Measurements from ENCODE around the gene TNFRSF1B. TPM values are rescaled to one million over a fixed set of nuclear protein-coding genes. Genes with fewer than 3 reads are reported as not detected.

The TNFRSF1B gene
- total RNA-seq, 1 experiment from 2014 or later: not detected

DNA sequence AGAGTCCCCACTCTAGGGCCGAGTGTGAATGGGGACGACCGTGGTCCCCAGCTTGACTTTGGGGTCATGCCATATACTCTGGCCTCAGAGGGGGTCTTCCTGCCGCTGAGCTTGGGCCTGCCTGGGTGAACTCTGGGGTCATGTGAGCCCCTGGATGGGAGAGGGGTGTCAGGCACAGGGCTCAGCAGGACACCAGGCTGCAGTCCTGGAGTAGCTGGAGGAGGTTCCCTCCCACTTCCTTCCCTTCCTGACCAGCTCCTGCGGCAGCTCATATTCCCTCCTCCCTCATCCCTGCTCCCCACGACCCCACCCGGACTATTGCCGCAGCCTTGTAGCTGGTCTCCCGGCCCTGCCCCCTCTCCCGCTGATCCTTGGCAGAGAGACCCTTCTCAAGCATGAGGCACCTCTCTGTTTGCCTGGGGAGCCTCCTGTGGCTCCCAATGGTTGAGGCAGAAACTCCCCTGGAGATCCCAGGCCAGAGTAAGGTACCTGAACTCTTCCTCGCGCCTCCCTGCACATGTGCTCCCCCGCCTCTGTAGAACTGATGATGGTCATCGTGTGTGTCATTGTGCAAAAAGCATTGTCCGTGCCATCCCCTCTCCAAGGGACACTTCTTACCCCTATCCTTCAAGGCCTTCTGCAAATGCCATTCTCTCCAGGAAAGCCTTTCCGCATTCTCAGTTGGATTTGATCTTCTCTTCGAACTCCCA, 1.8 kb downstream of the TNFRSF1B start:
- H3K9me3 ChIP-seq (ENCODE audit: low read length): no peaks in the 10 kb centered on the region
- H3K27ac ChIP-seq (ENCODE audit: low read length): no peak overlapping the region
- H3K36me3 ChIP-seq (ENCODE audit: insufficient read depth, low read length): no peaks in the 10 kb centered on the region
- no peaks in the 10 kb centered on the region for H3K79me2 ChIP-seq (ENCODE audit: low read length)
- peaks cover 40% of the 10 kb centered on the region; the same call in 1 of the 2 replicates for H4K20me1 ChIP-seq (ENCODE audit: insufficient read depth, low read depth, low read length)
- no peak overlapping the region for H2AFZ ChIP-seq (ENCODE audit: low read length)
- DNase-seq: no peak
- peaks cover 11% of the 10 kb centered on the region for H3K4me1 ChIP-seq (ENCODE audit: low read length)
- H3K4me3 ChIP-seq (ENCODE audit: low read length): no peak overlapping the region
- no peak overlapping the region for H3K4me2 ChIP-seq (ENCODE audit: low read depth, low read length, poor library complexity, severe bottlenecking)
- no peak overlapping the region for H3K9ac ChIP-seq (ENCODE audit: low read length)
- H3K27me3 ChIP-seq (ENCODE audit: low read length): no peaks in the 10 kb centered on the region
- H3K9me2 ChIP-seq (replicated peaks; ENCODE audit: insufficient read depth, low read length): no peaks in the 10 kb centered on the region

DNA sequence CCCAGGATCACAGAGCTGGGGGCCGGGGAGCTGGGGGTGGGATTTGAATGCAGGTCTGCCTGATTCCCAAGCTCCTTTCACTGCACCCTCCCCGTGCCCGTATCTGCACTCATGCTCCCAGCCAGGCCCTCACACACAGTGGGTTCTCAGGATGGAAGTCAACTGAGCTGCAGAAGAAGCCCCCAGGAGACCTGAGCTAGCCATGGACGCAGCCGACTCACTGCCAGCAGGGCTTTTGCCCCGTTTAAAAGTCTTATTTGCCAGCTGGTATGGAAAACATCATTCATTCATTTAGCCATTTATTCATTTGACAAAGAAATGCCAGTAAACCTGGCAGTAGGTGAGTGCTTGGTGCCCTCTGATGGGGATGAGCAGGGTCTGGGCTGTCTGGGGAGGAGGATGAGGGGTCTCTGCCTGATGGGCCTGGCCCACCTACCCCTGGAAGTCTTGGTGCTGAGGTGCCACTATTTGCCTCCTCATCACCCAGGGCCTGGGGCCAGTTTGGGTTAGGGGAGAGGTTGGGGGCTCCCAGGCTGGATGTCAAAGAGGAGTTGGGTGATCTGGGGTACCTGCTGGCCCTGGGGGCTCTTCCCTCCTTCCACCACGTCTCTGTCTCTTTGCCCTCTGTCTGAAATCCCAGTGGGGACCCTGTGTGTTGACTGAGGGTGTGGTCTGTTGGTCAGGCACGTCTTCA, 2.8 kb downstream of the TNFRSF1B start:
- no peak overlapping the region for H2AFZ ChIP-seq (ENCODE audit: low read length)
- no peak overlapping the region for H3K9ac ChIP-seq (ENCODE audit: low read length)
- peaks cover 11% of the 10 kb centered on the region for H3K4me1 ChIP-seq (ENCODE audit: low read length)
- peaks cover 40% of the 10 kb centered on the region; the same call in 1 of the 2 replicates for H4K20me1 ChIP-seq (ENCODE audit: insufficient read depth, low read depth, low read length)
- no peak overlapping the region for H3K27ac ChIP-seq (ENCODE audit: low read length)
- no peaks in the 10 kb centered on the region for H3K36me3 ChIP-seq (ENCODE audit: insufficient read depth, low read length)
- H3K9me2 ChIP-seq (replicated peaks; ENCODE audit: insufficient read depth, low read length): no peaks in the 10 kb centered on the region
- H3K27me3 ChIP-seq (ENCODE audit: low read length): no peaks in the 10 kb centered on the region
- H3K9me3 ChIP-seq (ENCODE audit: low read length): no peaks in the 10 kb centered on the region
- no peak overlapping the region for H3K4me2 ChIP-seq (ENCODE audit: low read depth, low read length, poor library complexity, severe bottlenecking)
- no peak overlapping the region for H3K4me3 ChIP-seq (ENCODE audit: low read length)
- H3K79me2 ChIP-seq (ENCODE audit: low read length): no peaks in the 10 kb centered on the region
- no peak for DNase-seq

DNA sequence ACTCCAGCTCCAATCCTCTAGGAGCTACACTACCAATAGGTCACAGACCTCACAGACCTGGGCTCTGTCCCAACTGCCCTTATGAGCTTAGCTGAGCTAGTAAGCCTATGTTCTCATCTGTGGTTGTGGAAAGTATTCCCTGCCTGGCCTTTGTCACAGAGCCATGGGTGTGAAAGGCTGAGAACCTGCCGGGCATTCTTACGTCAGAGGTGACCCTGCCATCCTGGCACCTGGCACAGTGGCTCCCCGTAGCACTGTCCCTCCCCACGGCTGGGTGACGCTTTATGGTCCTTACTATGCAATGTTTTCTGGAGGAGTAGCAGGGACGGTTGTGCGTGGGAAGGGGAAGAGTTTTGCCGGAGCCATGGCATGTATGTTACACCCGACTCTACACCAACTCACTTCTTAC, 3.5 kb downstream of the TNFRSF1B start:
- H3K27me3 ChIP-seq (ENCODE audit: low read length): no peaks in the 10 kb centered on the region
- H3K27ac ChIP-seq (ENCODE audit: low read length): no peak overlapping the region
- no peak for DNase-seq
- H3K4me2 ChIP-seq (ENCODE audit: low read depth, low read length, poor library complexity, severe bottlenecking): no peak overlapping the region
- no peak overlapping the region for H3K9ac ChIP-seq (ENCODE audit: low read length)
- peaks cover 43% of the 10 kb centered on the region; the same call in 1 of the 2 replicates for H4K20me1 ChIP-seq (ENCODE audit: insufficient read depth, low read depth, low read length)
- no peaks in the 10 kb centered on the region for H3K9me3 ChIP-seq (ENCODE audit: low read length)
- no peaks in the 10 kb centered on the region for H3K9me2 ChIP-seq (replicated peaks; ENCODE audit: insufficient read depth, low read length)
- no peak overlapping the region for H3K4me3 ChIP-seq (ENCODE audit: low read length)
- H3K4me1 ChIP-seq (ENCODE audit: low read length): peaks cover 11% of the 10 kb centered on the region
- H3K79me2 ChIP-seq (ENCODE audit: low read length): no peaks in the 10 kb centered on the region
- no peak overlapping the region for H2AFZ ChIP-seq (ENCODE audit: low read length)
- H3K36me3 ChIP-seq (ENCODE audit: insufficient read depth, low read length): no peaks in the 10 kb centered on the region

DNA sequence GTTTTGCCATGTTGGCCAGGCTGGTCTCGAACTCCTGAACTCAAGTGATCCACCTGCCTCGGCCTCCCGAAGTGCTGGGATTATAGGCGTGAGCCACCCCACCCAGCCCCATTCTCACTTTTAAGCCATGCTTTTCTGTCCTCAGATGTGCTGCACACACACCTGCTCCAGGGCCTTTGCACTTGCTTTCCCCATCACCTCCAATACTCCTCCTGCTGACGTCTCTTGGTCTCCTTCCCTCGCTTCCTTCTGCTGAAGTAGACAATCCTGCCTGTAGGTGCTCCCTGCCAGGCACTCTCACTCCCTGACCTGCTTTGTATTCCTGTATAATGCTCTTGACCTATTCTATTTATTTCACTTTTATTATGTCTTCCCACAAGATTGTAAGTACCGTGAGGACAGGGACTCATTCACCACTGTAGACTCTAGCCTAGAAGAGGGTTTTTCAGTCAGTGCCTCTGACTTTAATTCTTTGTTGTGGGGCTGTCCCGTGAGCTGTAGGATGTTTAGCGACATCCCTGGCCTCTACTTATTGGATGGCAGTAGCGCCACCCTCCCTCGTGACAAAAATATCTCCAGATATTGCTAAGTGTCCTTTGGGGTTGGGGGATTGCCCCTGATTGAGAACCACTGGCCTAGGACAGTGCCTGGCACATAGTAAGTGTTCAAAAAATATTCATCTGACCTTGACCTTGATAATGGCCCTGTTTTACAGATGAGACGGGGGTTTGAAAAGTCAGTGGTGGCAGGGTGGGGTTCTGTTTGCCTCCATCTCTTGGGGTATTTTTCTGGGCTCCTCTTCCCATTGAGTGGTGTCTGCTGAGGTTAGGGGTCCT, 4.6 kb downstream of the TNFRSF1B start:
- Histone ChIP-seq H4K20me1 (ENCODE audit: insufficient read depth, low read depth, low read length) (peaks cover 38% of the 10 kb centered on the region; the same call in 1 of the 2 replicates), H3K4me2 (ENCODE audit: low read depth, low read length, poor library complexity, severe bottlenecking) (no peak overlapping the region), H3K9me2 (replicated peaks; ENCODE audit: insufficient read depth, low read length) (no peaks in the 10 kb centered on the region), H3K9me3 (ENCODE audit: low read length) (no peaks in the 10 kb centered on the region), H3K36me3 (ENCODE audit: insufficient read depth, low read length) (no peaks in the 10 kb centered on the region), H3K79me2 (ENCODE audit: low read length) (no peaks in the 10 kb centered on the region), H3K27me3 (ENCODE audit: low read length) (no peaks in the 10 kb centered on the region), H3K9ac (ENCODE audit: low read length) (no peak overlapping the region), H3K4me3 (ENCODE audit: low read length) (no peak overlapping the region), H3K4me1 (ENCODE audit: low read length) (peaks cover 11% of the 10 kb centered on the region), H3K27ac (ENCODE audit: low read length) (no peak overlapping the region), H2AFZ (ENCODE audit: low read length) (no peak overlapping the region)
- DNase-seq: no peak

DNA sequence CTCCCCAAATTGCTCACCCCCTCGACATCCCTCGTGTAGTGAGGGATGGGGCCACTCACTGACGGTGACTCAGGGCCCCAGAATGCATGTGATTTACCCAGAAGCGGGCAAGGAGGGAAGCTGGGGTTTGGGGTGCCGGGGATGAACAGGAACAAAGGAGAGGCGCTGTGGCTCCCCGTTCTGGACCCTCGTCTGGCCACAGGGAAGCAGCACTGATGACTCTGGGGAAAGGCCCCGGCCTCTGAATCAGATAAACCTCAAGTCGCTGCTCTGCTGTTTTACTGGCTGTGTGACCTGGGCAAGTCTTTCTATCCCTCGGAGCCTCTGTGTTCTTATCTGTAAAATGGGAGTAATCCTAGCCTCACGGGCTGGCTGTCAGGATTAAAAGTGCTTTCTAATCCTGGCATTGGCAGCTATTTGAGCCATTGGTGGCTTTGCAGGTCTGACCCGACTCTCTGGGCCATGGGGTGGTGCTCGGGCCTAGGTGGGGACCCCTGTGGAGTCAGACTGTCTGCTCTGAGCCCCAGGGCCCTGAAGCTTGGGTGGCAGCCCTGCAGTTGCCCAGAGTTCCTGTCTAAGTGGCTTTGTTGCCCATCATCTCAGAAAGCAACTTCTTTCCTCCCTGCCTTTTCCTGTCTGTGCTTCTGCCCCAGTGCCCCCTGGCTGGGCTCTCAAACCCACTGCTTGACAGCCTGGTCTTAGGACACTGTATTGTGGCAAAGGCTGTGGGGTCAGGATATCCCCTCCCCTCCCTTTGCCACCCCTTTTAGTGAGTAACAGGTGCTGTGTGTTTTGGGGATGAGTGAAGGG, 5.5 kb downstream of the TNFRSF1B start:
- Histone ChIP-seq H3K36me3 (ENCODE audit: insufficient read depth, low read length) (no peaks in the 10 kb centered on the region), H3K79me2 (ENCODE audit: low read length) (no peaks in the 10 kb centered on the region), H3K9me3 (ENCODE audit: low read length) (no peaks in the 10 kb centered on the region), H3K4me2 (ENCODE audit: low read depth, low read length, poor library complexity, severe bottlenecking) (no peak overlapping the region), H3K27me3 (ENCODE audit: low read length) (no peaks in the 10 kb centered on the region), H3K4me3 (ENCODE audit: low read length) (no peak overlapping the region), H3K9ac (ENCODE audit: low read length) (no peak overlapping the region), H2AFZ (ENCODE audit: low read length) (no peak overlapping the region), H3K9me2 (replicated peaks; ENCODE audit: insufficient read depth, low read length) (no peaks in the 10 kb centered on the region), H4K20me1 (ENCODE audit: insufficient read depth, low read depth, low read length) (peaks cover 40% of the 10 kb centered on the region; the same call in 1 of the 2 replicates), H3K27ac (ENCODE audit: low read length) (no peak overlapping the region), H3K4me1 (ENCODE audit: low read length) (peaks cover 9% of the 10 kb centered on the region)
- no peak for DNase-seq

DNA sequence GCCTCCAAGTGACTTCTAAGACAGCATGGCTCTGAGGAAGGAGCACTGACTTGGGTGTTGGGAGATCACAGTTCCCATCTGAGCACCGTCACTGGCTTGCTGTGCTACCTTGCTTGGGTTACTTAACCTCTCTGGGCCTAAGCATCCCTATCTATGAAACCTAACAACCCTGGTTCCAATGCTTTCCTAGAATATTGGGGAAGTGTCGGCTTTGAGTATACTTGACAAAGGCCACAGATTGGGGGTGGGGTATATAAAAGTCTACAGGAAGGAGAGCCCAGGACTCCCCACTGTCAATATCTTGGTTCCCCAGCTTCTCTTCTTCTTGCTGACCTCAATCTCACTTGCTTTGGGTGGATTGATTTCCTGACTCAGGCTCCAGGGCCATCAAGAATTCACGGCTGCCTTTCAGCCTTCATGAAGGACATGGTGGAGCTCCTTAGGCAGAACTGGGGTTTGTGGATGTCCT, 6.3 kb downstream of the TNFRSF1B start:
- Histone ChIP-seq H3K4me1 (ENCODE audit: low read length) (peaks cover under 1% of the 10 kb centered on the region; the same call in 1 of the 2 replicates), H3K4me3 (ENCODE audit: low read length) (no peak overlapping the region), H3K4me2 (ENCODE audit: low read depth, low read length, poor library complexity, severe bottlenecking) (no peak overlapping the region)

DNA sequence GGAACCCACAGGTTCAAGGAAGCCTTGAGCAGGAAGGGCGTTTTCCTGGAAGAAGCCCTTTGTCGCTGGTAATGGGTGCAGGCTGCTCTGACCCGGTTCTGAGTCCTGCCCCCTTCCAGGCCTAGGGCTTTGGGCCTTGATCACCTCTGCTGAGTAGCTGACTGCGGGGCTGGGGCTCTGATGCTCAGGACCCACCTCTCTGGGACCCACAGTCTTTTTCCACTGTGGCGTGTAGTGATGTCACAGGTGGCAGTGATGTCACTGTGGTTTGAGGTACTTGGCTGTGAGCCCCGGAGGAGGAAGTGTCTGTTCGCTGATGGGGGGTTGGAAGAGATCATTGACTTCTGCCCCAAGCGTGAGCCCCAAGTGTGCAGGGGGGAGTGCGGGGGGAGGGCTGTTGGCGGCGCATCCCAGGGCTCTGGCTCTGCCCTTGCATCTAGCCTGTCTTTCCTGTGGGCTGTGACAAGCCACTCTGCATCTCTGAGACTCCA, 6.9 kb downstream of the TNFRSF1B start:
- Histone ChIP-seq H3K4me3 (ENCODE audit: low read length) (no peak overlapping the region), H3K4me1 (ENCODE audit: low read length) (no peaks in the 10 kb centered on the region), H4K20me1 (ENCODE audit: insufficient read depth, low read depth, low read length) (peaks cover 33% of the 10 kb centered on the region; the same call in 1 of the 2 replicates), H3K27me3 (ENCODE audit: low read length) (no peaks in the 10 kb centered on the region), H3K27ac (ENCODE audit: low read length) (no peak overlapping the region), H3K9me2 (replicated peaks; ENCODE audit: insufficient read depth, low read length) (no peaks in the 10 kb centered on the region), H3K79me2 (ENCODE audit: low read length) (no peaks in the 10 kb centered on the region), H3K9me3 (ENCODE audit: low read length) (no peaks in the 10 kb centered on the region), H2AFZ (ENCODE audit: low read length) (no peak overlapping the region), H3K9ac (ENCODE audit: low read length) (no peak overlapping the region), H3K36me3 (ENCODE audit: insufficient read depth, low read length) (no peaks in the 10 kb centered on the region), H3K4me2 (ENCODE audit: low read depth, low read length, poor library complexity, severe bottlenecking) (no peak overlapping the region)
- no peak for DNase-seq

More for the DNA sequence above, 6.3 kb downstream of the TNFRSF1B start:
- H3K9me3 ChIP-seq (ENCODE audit: low read length): no peaks in the 10 kb centered on the region
- H3K9me2 ChIP-seq (replicated peaks; ENCODE audit: insufficient read depth, low read length): no peaks in the 10 kb centered on the region
- H3K9ac ChIP-seq (ENCODE audit: low read length): no peak overlapping the region
- H4K20me1 ChIP-seq (ENCODE audit: insufficient read depth, low read depth, low read length): peaks cover 36% of the 10 kb centered on the region; the same call in 1 of the 2 replicates
- no peak overlapping the region for H3K27ac ChIP-seq (ENCODE audit: low read length)
- H3K36me3 ChIP-seq (ENCODE audit: insufficient read depth, low read length): no peaks in the 10 kb centered on the region
- H2AFZ ChIP-seq (ENCODE audit: low read length): no peak overlapping the region
- no peak for DNase-seq
- H3K79me2 ChIP-seq (ENCODE audit: low read length): no peaks in the 10 kb centered on the region
- no peaks in the 10 kb centered on the region for H3K27me3 ChIP-seq (ENCODE audit: low read length)

Data from Karpas-422 (cell line).